NCI-H82 treated with DMSO at 0.1 percent for 48 hours (cell line): ENCODE data around the gene NUDC.

Experiments
- DNase-seq: peaks from one replicate; lab custom pipeline; 2025; ENCODE audit not compliant: unreplicated experiment; lab: John Stamatoyannopoulos, UW

Gene NUDC

DNA sequence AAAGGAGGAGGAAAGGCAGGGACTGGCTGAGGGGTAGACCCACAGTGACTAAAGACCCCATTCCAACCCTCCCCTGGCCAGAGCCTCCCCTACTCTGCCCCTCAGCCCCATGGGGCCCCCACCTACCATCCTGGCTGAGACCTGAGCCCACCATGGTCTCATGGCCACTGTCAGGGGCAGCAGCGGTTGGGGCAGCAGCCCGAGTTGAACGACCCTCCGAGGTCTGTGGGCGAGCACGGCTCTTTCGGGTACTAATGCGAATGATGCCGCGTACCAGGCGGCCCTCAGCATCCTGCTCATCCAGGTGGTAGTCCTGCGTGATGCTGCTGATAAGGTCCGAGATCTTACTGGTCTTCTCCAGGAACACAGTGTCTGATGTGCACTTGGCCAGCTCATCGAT, 29.7 kb downstream of the NUDC start:
- no peak for DNase-seq

DNA sequence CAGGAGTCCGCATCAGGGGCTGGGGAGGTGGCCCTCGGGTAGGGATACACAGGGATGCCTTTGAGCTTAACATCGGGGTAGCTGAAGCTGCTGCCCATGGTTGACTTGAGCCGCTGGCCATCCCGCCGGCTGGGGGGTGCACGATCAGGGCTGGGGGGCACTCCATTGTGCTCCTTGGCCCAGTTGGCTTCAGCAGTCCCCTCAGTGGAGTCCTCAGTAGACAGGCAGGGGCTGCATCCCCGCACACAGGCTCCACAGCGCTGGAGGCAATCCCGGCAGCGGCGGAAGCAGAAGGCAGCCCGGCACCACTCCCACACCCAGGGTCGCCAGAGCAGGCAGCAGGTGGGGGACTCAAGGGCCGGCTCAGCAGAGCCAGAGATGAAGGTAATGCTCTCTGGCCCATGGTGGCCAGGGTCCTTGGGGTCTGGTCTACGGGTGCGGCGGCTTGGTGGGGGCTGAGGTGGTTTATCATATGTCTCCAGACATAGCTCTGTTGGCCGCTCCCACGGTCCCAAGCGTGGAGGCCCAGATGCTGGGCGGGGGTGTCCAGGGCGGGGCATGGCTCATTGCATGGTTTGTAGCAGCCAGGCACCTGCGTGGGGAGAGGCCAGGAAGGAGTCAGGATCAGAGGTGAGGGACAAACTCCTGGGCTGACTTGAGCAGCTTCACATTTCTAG, 30.4 kb downstream of the NUDC start:
- no peak for DNase-seq

DNA sequence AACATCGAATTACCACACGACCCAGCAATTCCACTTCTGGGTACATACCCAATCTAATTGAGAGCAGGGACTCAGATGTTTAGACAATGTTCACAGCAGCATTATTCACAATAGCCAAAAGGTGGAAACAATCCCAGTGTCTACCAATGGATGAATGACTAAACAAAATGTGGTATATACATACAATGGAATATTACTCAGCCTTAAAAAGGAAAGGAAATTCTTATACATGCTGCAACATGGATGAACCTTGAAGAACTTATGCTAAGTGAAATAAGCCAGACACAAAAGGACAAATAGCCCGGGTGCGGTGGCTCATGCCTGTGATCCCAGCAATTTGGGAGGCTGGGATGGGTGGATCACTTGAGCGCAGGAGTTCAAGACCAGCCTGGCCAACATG, 31.8 kb downstream of the NUDC start:
- DNase-seq = no peak

DNA sequence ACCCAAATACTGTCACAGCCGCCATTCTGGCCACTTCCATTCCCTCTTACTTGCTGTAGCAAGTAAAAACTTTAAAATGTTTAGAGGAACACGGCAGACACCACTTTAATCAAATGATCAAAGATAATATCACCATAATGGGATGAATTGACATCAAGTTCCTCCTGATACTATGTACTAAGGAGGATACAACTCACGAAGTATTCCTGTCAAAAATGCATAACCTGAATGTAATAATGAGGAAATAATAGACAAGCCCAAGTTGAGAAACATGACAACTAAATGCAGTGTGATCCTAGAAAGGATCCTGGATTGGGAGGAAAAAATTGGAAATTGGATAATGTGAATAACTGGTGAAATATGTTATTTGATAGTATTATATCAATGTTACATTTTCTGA, 34.8 kb downstream of the NUDC start:
- no peak for DNase-seq

DNA sequence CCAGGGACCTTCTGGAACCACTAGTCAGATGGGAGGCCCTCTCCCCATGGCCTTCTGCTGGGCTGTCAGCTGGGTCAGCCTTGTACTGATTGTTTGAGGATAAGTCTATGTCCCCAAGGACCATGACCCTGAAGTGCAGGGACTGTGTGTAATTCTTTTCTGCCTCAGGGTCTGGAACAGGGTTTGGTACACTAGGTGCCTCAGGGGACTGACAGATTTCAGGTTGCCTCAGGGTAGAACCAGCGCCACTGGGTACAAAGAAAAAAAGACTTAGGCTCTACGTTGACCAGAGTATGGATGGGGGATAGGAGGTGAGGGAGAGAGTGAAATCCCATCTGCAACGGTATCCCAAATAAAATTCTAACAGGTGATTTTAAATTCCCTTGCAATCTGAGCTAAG, 35.8 kb downstream of the NUDC start:
- DNase-seq = no peak

DNA sequence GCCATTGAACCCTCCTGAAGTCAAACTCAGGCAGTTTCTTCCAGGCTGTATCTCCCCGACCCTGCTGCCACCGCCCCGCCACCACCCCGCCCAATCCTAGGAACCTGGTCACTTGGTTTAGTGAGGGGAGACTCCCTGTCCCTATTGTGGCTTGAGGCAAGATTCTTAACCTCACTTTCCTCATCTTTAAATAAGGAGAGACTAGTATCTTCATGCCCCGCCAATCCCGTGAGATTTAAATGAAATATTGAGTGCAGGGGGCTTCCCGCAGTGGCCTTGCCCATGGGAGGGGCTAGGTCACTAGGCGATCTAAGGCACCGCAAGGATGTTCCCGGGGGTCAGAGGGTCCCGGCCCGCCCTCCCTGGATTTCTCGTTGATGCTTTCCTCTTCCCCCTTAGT, 37.7 kb downstream of the NUDC start:
- no peak for DNase-seq

DNA sequence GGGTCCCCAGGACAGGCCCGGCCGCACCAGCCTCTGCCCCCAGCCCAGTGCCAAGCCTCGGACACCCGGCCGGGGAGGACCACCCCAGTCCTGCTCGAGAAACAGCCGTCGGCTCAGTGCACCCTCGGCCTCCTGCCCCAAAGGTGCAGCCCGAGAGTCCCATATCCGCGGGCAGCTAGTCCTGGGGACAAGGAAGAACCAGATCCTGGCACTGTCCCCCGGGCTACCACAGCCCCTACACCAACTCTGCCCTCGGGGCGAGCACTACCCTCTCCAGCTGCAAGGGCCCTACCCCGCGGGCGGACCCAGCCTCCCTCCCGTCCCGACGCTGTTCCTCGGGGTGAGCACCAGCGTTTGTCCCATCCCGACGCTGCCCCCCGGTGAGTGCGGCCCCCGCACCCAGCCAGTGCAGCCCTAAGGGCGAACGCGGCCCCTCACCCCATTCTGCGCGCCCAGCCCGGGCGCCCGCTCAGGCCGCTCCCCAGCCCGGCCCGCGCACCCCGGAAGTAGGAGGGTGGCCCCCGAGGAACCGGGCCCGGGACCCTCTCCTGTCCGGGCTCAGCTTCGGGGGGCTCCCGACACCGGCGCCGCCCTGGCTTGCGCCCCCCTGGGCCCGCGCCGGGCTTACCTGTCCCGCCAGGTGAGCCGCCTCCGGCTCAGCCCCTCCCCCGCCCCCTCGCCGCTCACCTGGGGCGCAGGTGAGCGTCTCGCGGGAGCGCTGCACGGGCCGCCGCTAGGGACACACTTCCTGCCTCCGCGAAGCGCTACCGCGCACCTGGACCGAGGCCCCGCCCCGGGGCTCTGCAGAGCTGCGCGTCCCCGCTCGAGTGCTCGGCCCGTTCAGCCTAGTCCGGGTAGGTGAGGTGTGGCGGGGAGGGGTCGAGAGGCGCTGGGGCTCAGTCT, 38.4 kb downstream of the NUDC start, which contains the start of gene KDF1:
KDF1 (minus strand) TSS at position 747 of the 903 bp plus-strand sequence. CDS start 8,088 bp downstream, outside the sequence.
- DNase-seq = no peak

DNA sequence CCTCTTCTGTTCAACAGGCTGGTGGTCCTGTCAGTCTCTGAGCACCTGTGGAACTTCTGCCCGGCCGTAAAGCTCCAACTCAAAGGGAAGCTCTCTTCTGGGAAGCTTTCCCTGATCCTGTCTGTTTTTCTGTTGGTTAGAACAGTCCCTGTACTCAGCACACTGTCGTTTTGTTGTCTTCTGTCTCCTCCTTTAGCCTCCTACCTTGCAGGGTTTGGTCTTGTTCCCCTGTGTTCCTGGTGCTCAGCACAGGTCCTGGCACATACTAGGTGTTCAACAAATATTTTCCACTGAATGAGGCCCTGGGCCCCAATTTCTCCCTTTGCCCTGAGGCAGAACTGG, 39.1 kb downstream of the NUDC start:
- no peak for DNase-seq

DNA sequence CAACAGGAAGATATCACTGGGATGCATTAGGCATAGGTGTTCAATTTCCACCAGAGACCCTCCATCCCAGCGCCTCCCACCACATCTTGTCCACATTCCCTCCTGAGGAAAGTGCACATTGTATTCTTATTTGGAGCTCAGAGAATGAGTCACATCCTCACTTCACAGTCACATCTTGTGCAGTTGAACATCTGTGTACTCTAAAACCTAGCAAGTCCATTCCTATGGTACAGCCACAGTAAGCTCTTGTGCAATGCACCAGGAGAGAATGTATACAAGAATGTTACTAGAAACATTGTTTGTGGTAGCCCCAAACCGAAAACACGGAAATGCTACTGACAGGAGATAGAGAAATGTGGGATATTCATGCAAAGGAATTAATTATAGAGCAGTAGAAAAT, 40.3 kb downstream of the NUDC start:
- no peak for DNase-seq

DNA sequence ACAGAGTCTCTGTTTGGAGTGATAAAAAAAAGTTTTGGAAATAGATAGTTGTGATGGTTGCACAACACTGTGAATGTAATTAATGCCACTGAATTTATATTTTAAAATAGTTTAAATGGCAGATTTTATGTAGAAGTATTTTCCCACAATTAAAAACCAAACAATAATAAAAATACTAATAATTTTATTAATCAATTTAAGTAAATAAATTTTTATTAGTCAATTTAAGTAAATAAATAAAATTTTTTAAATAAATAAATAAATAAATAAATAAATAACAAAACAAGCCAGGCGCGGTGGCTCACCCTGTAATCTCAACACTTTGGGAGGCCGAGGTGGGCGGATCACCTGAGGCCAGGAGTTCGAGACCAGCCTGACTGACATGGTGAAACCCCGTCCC, 43.7 kb downstream of the NUDC start:
- DNase-seq = no peak

DNA sequence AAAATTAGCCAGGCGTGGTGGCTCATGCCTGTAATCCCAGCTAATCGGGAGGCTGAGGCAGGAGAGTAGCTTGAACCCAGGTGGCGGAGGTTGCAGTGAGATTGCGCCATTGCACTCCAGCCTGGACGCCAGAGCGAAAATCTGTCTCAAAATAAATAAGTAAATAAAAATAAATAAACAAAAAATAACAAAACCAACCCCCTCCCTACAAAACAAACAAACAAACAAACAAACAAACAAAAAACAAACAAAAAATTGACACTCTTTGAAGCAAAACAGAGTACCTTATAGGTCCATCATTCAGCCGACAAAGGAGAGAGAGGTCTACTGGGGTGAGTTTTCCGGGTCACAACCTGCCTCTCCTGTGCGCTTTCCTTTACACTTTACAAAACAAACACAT, 44.1 kb downstream of the NUDC start:
- DNase-seq = no peak

DNA sequence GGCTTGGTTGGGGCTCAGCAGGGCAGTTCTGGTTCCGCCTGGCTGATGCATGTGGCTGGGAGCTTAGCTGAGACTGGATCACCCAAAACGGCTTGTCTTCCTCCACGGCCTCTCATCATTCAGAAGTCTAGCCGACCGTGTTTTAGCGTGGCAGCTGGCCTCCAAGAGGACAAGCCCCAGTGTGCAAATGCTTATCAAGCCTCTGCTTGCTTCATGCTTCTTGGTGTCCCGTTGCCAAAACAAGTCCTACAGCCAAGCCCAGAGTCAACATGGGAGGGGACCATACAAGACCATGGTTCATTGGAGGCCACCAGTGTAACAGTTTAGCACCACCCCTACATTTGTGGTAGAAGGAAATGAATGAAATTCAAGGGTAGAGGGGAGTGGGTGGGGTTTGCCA, 49.3 kb downstream of the NUDC start:
- no peak for DNase-seq

DNA sequence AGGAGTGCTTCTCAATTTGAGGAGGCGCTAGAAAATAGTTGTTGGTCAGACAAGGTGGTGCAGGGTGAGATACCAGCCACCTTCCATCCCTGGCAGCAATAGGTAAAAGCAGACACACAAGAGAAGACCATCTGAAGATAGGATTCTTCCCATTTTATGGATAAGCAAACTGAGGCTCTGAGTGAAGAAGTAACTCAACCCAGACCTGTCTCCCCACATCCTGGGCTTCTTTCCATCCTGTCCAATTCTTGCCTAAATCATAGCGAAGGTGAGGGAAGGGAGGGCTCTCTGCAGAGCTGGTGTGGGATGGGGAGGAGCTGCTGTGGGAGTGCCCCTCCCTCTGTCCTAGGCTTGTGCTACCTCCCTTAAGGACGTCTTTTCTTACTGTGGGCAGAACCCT, 50.0 kb downstream of the NUDC start:
- no peak for DNase-seq

DNA sequence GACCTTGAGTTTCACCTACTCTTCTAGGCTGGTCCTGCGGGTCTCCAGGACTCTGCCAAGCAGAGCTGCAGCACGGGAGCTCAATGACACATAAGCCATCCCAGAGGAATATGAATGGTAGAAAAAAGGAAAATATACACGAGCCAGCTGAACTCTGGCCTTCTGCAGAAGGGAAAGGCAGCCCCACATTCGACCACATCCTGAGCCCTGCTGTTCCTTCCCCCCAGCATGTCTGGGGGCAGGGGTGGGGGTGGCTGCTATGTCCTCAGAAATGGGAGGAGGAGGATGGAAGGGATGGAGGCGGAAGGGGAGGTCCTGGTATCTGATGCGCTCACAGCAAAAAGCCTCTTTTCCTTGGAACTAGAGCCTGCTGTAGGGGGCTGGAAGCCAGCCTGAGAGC, 50.8 kb downstream of the NUDC start:
- DNase-seq = no peak

DNA sequence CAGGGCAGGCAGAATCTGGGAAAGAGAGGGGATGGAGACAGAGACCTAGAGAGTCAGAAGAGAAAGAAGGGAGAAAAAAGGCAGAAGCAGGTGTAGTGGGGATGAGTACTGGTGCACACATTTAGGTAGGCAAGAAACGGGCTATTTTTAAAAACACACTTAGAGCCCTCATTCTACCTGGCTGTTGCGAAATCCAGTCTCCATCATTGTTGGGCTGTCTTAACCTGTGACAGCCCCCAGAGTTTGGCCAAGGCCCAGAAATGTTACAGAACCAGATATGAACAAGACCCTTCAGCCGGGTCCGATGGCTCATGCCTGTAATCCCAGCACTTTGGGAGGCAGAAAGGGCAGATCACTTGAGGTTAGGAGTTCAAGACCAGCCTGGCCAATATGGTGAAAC, 51.3 kb downstream of the NUDC start:
- DNase-seq = no peak

DNA sequence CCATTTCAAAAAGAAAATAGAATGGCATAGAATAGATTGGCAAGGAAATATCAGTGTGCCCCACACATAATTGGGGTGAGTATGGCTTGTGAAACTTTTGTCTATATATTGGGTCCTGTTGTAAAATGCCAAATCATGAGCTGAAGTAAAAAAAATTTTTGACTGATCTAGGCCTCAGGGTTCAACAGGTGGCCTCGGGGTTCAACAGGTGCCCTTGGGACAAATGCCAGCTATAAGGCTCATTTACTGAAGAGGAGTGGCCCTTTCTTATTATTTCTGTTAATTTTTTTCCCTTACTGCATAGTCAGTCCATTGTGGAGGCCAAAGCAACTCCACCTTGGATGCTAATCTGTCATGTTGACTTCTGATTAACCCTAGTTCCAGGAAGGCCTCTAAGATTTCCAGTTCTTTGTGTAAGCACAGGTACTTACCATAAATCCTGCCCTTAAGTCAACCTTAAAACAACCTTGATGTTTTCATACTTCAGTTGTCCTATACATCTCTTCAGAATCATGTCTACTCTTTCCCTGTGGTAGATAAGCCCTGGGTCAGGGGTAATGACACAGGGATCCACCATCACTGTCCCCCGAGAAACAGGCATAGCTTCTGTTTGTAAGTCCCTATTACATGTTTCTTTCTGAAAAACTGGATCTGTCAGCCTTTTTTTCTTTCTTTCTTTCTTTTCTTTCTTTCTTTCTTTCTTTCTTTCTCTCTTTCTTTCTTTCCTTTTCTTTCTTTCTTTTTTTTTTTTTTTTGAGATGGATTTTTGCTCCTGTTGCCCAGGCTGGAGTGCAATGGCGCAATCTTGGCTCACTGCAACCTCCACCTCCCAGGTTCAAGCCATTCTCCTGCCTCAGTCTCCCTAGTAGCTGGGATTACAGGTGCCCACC, 55.3 kb downstream of the NUDC start:
- DNase-seq = no peak

DNA sequence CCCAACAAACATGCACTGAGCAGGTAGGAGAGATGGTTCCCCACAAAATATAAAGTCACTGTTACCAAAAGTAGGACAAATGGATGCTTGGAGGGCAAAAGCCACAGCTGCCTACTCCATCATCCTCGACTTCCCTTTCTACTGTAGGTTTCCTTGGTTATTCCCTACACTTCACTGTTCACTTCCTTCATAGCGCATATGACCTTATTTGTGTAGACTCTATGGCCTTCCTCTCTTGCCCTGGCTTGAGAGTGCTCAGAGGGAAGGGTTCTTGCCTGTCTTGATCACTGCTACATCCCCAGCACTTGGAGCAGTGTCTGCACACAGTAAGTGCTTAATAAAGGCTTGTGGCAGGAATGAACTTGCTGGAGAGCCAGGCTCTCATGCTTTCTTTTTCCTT, 57.4 kb downstream of the NUDC start:
- DNase-seq = no peak

DNA sequence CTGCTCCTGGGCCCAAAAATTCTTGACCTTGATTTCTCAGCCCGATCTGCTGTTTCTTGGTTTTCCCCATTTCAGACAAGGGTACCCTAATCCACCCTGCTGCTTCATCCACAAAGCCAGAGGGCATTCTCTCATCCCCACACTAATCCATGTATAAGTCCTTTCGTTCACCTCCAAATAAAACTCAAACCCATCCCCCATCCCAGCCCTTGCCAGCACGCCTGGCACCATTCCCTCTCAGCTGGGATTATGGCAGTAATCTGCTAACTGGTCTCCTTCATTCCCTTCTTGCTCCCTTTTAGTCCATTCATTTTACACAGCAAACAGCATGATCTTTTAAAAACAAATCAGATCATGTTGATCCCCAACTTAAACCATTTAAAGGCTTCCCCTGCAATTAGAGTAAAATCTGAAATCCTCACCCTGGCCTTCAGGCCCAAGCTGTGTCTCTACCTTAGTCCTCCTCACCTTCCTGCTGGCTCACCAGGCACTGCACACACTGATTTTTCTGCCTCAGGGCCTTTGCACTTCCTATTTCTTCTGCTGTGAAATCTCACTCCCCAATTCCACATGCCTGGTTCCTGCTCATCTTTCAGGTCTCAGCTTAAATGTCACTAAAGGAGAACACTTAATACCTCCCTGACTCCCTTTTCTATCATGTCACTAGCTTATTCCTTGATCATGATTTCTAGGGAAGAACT, 59.8 kb downstream of the NUDC start:
- DNase-seq = peak; percentile 99

DNA sequence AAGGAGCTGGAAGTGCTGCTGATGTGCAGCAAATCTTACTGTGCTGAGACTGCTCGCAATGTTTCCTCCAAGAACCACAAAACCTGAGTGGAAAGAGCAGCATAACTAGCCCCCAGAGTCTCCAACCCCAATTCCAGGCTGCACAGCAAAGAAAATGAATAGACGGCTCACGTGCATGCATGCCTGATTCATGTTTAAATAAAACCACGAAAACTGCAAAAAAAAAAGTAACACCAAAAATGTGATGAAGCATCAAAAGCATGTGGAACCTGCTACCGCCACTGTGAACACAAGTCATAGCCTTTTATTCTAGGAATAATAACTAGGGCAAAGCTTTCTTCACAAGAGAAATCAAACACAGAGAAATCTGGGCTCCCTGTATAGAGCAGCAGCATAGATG, 62.3 kb downstream of the NUDC start:
- no peak for DNase-seq

DNA sequence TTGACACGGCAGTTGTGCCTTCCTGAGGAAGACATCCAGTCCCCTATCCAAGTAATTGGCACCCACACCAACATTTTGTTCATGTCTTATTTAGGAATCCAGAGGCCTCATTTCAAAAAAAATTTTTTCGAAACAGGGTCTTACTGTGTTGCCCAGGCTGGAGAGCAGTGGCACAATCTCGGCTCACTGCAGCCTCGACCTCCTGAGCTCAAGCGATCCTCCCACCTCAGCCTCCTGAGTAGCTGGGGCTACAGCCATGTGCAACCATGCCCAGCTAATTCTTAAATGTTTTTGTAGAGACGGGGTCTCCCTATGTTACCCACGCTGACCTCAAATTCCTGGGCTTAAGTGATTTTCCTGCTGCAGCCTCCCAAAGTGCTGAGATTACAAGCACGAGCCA, 62.7 kb downstream of the NUDC start:
- no peak for DNase-seq

DNA sequence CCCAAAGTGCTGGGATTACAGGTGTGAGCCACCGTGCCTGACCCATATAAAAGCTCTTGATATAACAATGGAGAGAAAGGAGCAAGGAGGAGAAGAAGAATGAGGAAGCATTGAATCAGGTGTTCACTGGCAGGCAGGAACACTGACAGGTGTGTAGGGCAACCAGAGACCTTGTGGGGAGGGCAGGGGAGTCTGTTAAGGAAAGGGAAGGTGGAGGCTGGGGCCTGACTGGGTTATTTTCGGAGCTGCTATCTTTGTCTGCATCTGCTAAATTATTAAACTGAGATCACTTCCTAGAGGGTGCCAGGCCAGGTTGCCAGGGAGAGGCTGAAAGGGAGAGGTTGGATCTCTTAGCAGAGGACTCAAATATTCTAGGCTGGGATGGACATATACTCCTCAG, 65.1 kb downstream of the NUDC start:
- DNase-seq = no peak
